HEK293 (cell line): Measurements from ENCODE around the gene GLB1L2.

Experiments
- CTCF ChIA-PET: fragments of 350-600 bp; formaldehyde crosslinking; extraction: SDS; loops from one replicate; lab custom pipeline; 2021; ENCODE audit warnings: antibody characterized with exemption; lab: Yijun Ruan, JAX
- POLR2A ChIA-PET: fragments of 300-600 bp; formaldehyde crosslinking; extraction: SDS; loops from one replicate; lab custom pipeline; 2020; ENCODE audit warnings: antibody characterized with exemption, inconsistent platforms; lab: Yijun Ruan, JAX
- H3K27ac ChIP-seq: fragments of 200-500 bp; sonication (Bioruptor generic); 2 replicates; pipeline ENCODE4 v1.5.1; 2014; ENCODE audit warnings: low read depth, low read length, control low read depth, inconsistent platforms; ENCODE audit errors: extremely low read depth
- H3K36me3 ChIP-seq, 2 experiments: fragments of 200-500 bp in 1 of 2; sonication (Bioruptor generic) in 1 of 2; 1 replicate in 1 of 2; 2 replicates in 1 of 2; pipeline ENCODE4 v1.5.1; 2014 to 2017; ENCODE audit warnings: inconsistent platforms in 2 of 2, low read length in 2 of 2; ENCODE audit not compliant: control insufficient read depth in 2 of 2, insufficient read depth in 1 of 2
- H3K4me1 ChIP-seq: fragments of 200-500 bp; sonication (Bioruptor generic); 2 replicates; pipeline ENCODE4 v1.5.1; 2014; ENCODE audit warnings: mild to moderate bottlenecking, low read length, inconsistent platforms; ENCODE audit not compliant: control insufficient read depth, insufficient read depth
- H3K4me3 ChIP-seq: 2 replicates; pipeline ENCODE4 v1.5.1; 2011; ENCODE audit warnings: low read depth, mild to moderate bottlenecking, control low read depth, low read length, moderate library complexity
- H3K9me3 ChIP-seq: fragments of 200-500 bp; sonication (Bioruptor generic); 2 replicates; pipeline ENCODE4 v1.5.1; 2014; ENCODE audit warnings: low read depth, low read length, inconsistent platforms; ENCODE audit not compliant: control insufficient read depth, insufficient read depth
- CTCF ChIP-seq: fragments of 450-650 bp; formaldehyde crosslinking; IDR thresholded peaks from 2 replicates; pipeline ENCODE4 v1.5.1; 2016; ENCODE audit warnings: missing biosample characterization, missing genetic modification characterization
- GLIS2 ChIP-seq: fragments of 450-650 bp; formaldehyde crosslinking; IDR thresholded peaks from 2 replicates; pipeline ENCODE4 v1.5.1; 2016; ENCODE audit warnings: missing biosample characterization, missing genetic modification characterization
- KLF9 ChIP-seq: fragments of 450-650 bp; formaldehyde crosslinking; IDR thresholded peaks from 2 replicates; pipeline ENCODE4 v1.5.1; 2016; ENCODE audit warnings: missing biosample characterization, missing genetic modification characterization, low read depth
- MYNN ChIP-seq: fragments of 450-650 bp; formaldehyde crosslinking; IDR thresholded peaks from 2 replicates; pipeline ENCODE4 v1.5.1; 2016; ENCODE audit warnings: missing biosample characterization, missing genetic modification characterization, borderline replicate concordance
- REPIN1 ChIP-seq: fragments of 450-650 bp; formaldehyde crosslinking; IDR thresholded peaks from 2 replicates; pipeline ENCODE4 v1.5.1; 2017; ENCODE audit warnings: missing biosample characterization, missing genetic modification characterization, low read depth
- SP3 ChIP-seq: fragments of 450-650 bp; formaldehyde crosslinking; IDR thresholded peaks from 2 replicates; pipeline ENCODE4 v1.5.1; 2016; ENCODE audit warnings: missing biosample characterization, missing genetic modification characterization
- YY2 ChIP-seq: fragments of 450-650 bp; formaldehyde crosslinking; IDR thresholded peaks from 2 replicates; pipeline ENCODE4 v1.5.1; 2016; ENCODE audit warnings: missing biosample characterization, missing genetic modification characterization
- ZBTB48 ChIP-seq: fragments of 450-650 bp; formaldehyde crosslinking; IDR thresholded peaks from 2 replicates; pipeline ENCODE4 v1.5.1; 2016; ENCODE audit warnings: missing biosample characterization, missing genetic modification characterization
- ZNF311 ChIP-seq: fragments of 450-650 bp; formaldehyde crosslinking; IDR thresholded peaks from 2 replicates; pipeline ENCODE4 v1.5.1; 2017; ENCODE audit warnings: missing biosample characterization, missing genetic modification characterization, borderline replicate concordance
- ZNF426 ChIP-seq: fragments of 450-650 bp; formaldehyde crosslinking; IDR thresholded peaks from 2 replicates; pipeline ENCODE4 v1.5.1; 2017; ENCODE audit warnings: missing biosample characterization, missing genetic modification characterization, mild to moderate bottlenecking, inconsistent platforms, moderate library complexity
- ZNF548 ChIP-seq: fragments of 450-650 bp; formaldehyde crosslinking; IDR thresholded peaks from 2 replicates; pipeline ENCODE4 v1.5.1; 2016; ENCODE audit warnings: missing biosample characterization, missing genetic modification characterization
- ZNF580 ChIP-seq: fragments of 450-650 bp; formaldehyde crosslinking; IDR thresholded peaks from 2 replicates; pipeline ENCODE4 v1.5.1; 2016; ENCODE audit warnings: missing biosample characterization, missing genetic modification characterization
- ZNF610 ChIP-seq: fragments of 450-650 bp; formaldehyde crosslinking; IDR thresholded peaks from 2 replicates; pipeline ENCODE4 v1.5.1; 2016; ENCODE audit warnings: missing biosample characterization, missing genetic modification characterization, borderline replicate concordance
- ZNF621 ChIP-seq: fragments of 450-650 bp; formaldehyde crosslinking; IDR thresholded peaks from 2 replicates; pipeline ENCODE4 v1.5.1; 2017; ENCODE audit warnings: missing biosample characterization, missing genetic modification characterization
- ZNF768 ChIP-seq: fragments of 450-650 bp; formaldehyde crosslinking; IDR thresholded peaks from 2 replicates; pipeline ENCODE4 v1.5.1; 2018; ENCODE audit warnings: missing biosample characterization, mild to moderate bottlenecking, missing genetic modification characterization
- ZNF792 ChIP-seq: fragments of 450-650 bp; formaldehyde crosslinking; IDR thresholded peaks from 2 replicates; pipeline ENCODE4 v1.5.1; 2016; ENCODE audit warnings: missing biosample characterization, missing genetic modification characterization
- ZNF837 ChIP-seq: fragments of 450-650 bp; formaldehyde crosslinking; IDR thresholded peaks from 2 replicates; pipeline ENCODE4 v1.5.1; 2016; ENCODE audit warnings: missing biosample characterization, missing genetic modification characterization
- TF ChIP-seq, protein P1 (sequence below): fragments of 450-650 bp; formaldehyde crosslinking; IDR thresholded peaks from 2 replicates; pipeline ENCODE4 v1.5.1; 2016; ENCODE audit warnings: missing biosample characterization, missing genetic modification characterization
- TF ChIP-seq, protein P2 (sequence below): fragments of 450-650 bp; formaldehyde crosslinking; IDR thresholded peaks from 2 replicates; pipeline ENCODE4 v1.5.1; 2016; ENCODE audit warnings: missing biosample characterization, missing genetic modification characterization, low read depth
- TF ChIP-seq, protein P3 (sequence below): fragments of 450-650 bp; formaldehyde crosslinking; IDR thresholded peaks from 2 replicates; pipeline ENCODE4 v1.5.1; 2017; ENCODE audit warnings: missing biosample characterization, missing genetic modification characterization
- TF ChIP-seq, protein P4 (sequence below): fragments of 450-650 bp; formaldehyde crosslinking; IDR thresholded peaks from 2 replicates; pipeline ENCODE4 v1.5.1; 2016; ENCODE audit warnings: missing biosample characterization, missing genetic modification characterization

GLB1L2 gene

GRCh38 chr11:134405841-134406240 is 74.1 kb downstream of the GLB1L2 start (continued):
- TF ChIP-seq ZNF548 (no peak), ZNF311 (tag by site-specific recombination) (no peak), CTCF (no peak), GLIS2 (tag by site-specific recombination) (no peak), ZBTB48 (tag by site-specific recombination) (no peak), YY2 (tag by site-specific recombination) (no peak), ZNF837 (tag by site-specific recombination) (no peak), MYNN (tag by site-specific recombination) (no peak), REPIN1 (tag by site-specific recombination) (no peak), SP3 (tag by site-specific recombination) (no peak), KLF9 (no peak), ZNF580 (tag by site-specific recombination) (no peak), ZNF621 (tag by site-specific recombination) (no peak)
- TF ChIP-seq, protein P1, sequence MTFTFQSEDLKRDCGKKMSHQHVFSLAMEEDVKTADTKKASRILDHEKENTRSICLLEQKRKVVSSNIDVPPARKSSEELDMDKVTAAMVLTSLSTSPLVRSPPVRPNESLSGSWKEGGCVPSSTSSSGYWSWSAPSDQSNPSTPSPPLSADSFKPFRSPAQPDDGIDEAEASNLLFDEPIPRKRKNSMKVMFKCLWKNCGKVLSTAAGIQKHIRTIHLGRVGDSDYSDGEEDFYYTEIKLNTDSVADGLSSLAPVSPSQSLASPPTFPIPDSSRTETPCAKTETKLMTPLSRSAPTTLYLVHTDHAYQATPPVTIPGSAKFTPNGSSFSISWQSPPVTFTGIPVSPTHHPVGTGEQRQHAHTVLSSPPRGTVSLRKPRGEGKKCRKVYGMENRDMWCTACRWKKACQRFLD: no peak

GRCh38 chr11:134406264-134407185 is 74.7 kb downstream of the GLB1L2 start:
- H3K36me3 ChIP-seq: no peaks in the 10 kb centered on the region
- H3K4me3 ChIP-seq: no peak overlapping the region
- POLR2A ChIA-PET: no interaction called here
- TF ChIP-seq ZNF768 (tag by site-specific recombination): 0 out of 2 replicates have a peak, but pooled peaks have one; percentile 20
- TF ChIP-seq, protein P2, sequence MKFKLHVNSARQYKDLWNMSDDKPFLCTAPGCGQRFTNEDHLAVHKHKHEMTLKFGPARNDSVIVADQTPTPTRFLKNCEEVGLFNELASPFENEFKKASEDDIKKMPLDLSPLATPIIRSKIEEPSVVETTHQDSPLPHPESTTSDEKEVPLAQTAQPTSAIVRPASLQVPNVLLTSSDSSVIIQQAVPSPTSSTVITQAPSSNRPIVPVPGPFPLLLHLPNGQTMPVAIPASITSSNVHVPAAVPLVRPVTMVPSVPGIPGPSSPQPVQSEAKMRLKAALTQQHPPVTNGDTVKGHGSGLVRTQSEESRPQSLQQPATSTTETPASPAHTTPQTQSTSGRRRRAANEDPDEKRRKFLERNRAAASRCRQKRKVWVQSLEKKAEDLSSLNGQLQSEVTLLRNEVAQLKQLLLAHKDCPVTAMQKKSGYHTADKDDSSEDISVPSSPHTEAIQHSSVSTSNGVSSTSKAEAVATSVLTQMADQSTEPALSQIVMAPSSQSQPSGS (tag by site-specific recombination): no peak
- CTCF ChIA-PET: no interaction called here
- H3K27ac ChIP-seq: no peak overlapping the region
- no peaks in the 10 kb centered on the region for H3K4me1 ChIP-seq
- H3K9me3 ChIP-seq: no peaks in the 10 kb centered on the region

- Histone ChIP-seq H3K4me1 (no peaks in the 10 kb centered on the region), H3K36me3 (no peaks in the 10 kb centered on the region), H3K9me3 (no peaks in the 10 kb centered on the region), H3K4me3 (no peak overlapping the region), H3K27ac (no peak overlapping the region)
- ChIA-PET CTCF (no interaction called here), POLR2A (no interaction called here)
- no peak for TF ChIP-seq ZNF792
- TF ChIP-seq, protein P1: no peak
- no peak for TF ChIP-seq ZNF610 (tag by site-specific recombination)
- TF ChIP-seq ZNF426 (tag by site-specific recombination): no peak
- TF ChIP-seq, protein P3, sequence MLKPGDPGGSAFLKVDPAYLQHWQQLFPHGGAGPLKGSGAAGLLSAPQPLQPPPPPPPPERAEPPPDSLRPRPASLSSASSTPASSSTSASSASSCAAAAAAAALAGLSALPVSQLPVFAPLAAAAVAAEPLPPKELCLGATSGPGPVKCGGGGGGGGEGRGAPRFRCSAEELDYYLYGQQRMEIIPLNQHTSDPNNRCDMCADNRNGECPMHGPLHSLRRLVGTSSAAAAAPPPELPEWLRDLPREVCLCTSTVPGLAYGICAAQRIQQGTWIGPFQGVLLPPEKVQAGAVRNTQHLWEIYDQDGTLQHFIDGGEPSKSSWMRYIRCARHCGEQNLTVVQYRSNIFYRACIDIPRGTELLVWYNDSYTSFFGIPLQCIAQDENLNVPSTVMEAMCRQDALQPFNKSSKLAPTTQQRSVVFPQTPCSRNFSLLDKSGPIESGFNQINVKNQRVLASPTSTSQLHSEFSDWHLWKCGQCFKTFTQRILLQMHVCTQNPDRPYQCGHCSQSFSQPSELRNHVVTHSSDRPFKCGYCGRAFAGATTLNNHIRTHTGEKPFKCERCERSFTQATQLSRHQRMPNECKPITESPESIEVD (tag by site-specific recombination): no peak
- TF ChIP-seq, protein P4, sequence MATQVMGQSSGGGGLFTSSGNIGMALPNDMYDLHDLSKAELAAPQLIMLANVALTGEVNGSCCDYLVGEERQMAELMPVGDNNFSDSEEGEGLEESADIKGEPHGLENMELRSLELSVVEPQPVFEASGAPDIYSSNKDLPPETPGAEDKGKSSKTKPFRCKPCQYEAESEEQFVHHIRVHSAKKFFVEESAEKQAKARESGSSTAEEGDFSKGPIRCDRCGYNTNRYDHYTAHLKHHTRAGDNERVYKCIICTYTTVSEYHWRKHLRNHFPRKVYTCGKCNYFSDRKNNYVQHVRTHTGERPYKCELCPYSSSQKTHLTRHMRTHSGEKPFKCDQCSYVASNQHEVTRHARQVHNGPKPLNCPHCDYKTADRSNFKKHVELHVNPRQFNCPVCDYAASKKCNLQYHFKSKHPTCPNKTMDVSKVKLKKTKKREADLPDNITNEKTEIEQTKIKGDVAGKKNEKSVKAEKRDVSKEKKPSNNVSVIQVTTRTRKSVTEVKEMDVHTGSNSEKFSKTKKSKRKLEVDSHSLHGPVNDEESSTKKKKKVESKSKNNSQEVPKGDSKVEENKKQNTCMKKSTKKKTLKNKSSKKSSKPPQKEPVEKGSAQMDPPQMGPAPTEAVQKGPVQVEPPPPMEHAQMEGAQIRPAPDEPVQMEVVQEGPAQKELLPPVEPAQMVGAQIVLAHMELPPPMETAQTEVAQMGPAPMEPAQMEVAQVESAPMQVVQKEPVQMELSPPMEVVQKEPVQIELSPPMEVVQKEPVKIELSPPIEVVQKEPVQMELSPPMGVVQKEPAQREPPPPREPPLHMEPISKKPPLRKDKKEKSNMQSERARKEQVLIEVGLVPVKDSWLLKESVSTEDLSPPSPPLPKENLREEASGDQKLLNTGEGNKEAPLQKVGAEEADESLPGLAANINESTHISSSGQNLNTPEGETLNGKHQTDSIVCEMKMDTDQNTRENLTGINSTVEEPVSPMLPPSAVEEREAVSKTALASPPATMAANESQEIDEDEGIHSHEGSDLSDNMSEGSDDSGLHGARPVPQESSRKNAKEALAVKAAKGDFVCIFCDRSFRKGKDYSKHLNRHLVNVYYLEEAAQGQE (tag by site-specific recombination): no peak
Measured at GRCh38 chr11:134407321-134407828, 75.6 kb downstream of the GLB1L2 start.
